GM23248 (cell line): Measurements from ENCODE around the gene ABCA2. TPM values are rescaled to one million over a fixed set of nuclear protein-coding genes. Genes with fewer than 3 reads are reported as not detected.

Experiments used
- DNase-seq: peaks from one replicate; pipeline ENCODE4 v3.0.0-alpha.2; 2015
- H2AFZ ChIP-seq: fragments of 200-600 bp; sonication (generic); 2 replicates; pipeline ENCODE4 v1.6.1; 2016; ENCODE audit warnings: antibody characterized with exemption
- H3F3A ChIP-seq: fragments of 200-600 bp; sonication (generic); 2 replicates; pipeline ENCODE4 v1.6.1; 2016; ENCODE audit warnings: mild to moderate bottlenecking, antibody characterized with exemption, mixed run types; ENCODE audit not compliant: insufficient read depth
- H3K27ac ChIP-seq: fragments of 200-600 bp; sonication (generic); 2 replicates; pipeline ENCODE4 v1.5.1; 2016; ENCODE audit warnings: mild to moderate bottlenecking
- H3K27me3 ChIP-seq: fragments of 200-600 bp; sonication (generic); replicated peaks from 2 replicates; pipeline ENCODE4 v1.6.1; 2016; ENCODE audit warnings: mild to moderate bottlenecking; ENCODE audit not compliant: insufficient read depth
- H3K36me3 ChIP-seq: fragments of 200-600 bp; sonication (generic); 2 replicates; pipeline ENCODE4 v1.6.1; 2016; ENCODE audit warnings: low read depth, mild to moderate bottlenecking
- H3K4me1 ChIP-seq: fragments of 200-600 bp; sonication (generic); 2 replicates; pipeline ENCODE4 v1.6.1; 2016; ENCODE audit warnings: mild to moderate bottlenecking; ENCODE audit not compliant: insufficient read depth
- H3K4me2 ChIP-seq: fragments of 200-600 bp; sonication (generic); one replicate; pipeline ENCODE4 v1.6.1; 2016; ENCODE audit warnings: mild to moderate bottlenecking; ENCODE audit not compliant: unreplicated experiment
- H3K4me3 ChIP-seq: fragments of 200-600 bp; sonication (generic); 2 replicates; pipeline ENCODE4 v1.5.1; 2016; ENCODE audit warnings: mild to moderate bottlenecking
- H3K79me2 ChIP-seq: fragments of 200-600 bp; sonication (generic); 2 replicates; pipeline ENCODE4 v1.6.1; 2016; ENCODE audit warnings: mild to moderate bottlenecking; ENCODE audit not compliant: insufficient read depth
- H3K9ac ChIP-seq: fragments of 200-600 bp; sonication (generic); 2 replicates; pipeline ENCODE4 v1.6.1; 2016; ENCODE audit warnings: mild to moderate bottlenecking
- H3K9me2 ChIP-seq: fragments of 200-600 bp; sonication (generic); 2 replicates; pipeline ENCODE4 v1.6.1; 2016; ENCODE audit warnings: mixed run types, mild to moderate bottlenecking, moderate library complexity; ENCODE audit not compliant: insufficient read depth
- H3K9me3 ChIP-seq: fragments of 200-600 bp; sonication (generic); one replicate; pipeline ENCODE4 v1.6.1; 2017; ENCODE audit warnings: low read depth
- H4K20me1 ChIP-seq: fragments of 200-600 bp; sonication (generic); 2 replicates; pipeline ENCODE4 v1.6.0; 2016; ENCODE audit not compliant: insufficient read depth
- EZH2 ChIP-seq: fragments of 200-600 bp; sonication (generic); IDR thresholded peaks from 2 replicates; pipeline ENCODE4 v1.6.1; 2018; ENCODE audit warnings: antibody characterized with exemption, mild to moderate bottlenecking; ENCODE audit not compliant: insufficient read depth, poor library complexity, severe bottlenecking
- EZH2phosphoT487 ChIP-seq: fragments of 200-600 bp; sonication (generic); IDR thresholded peaks from 2 replicates; pipeline ENCODE4 v1.6.1; 2018; ENCODE audit warnings: antibody characterized with exemption, moderate library complexity, mild to moderate bottlenecking, low read depth; ENCODE audit not compliant: insufficient read depth
- WGBS, 2 experiments: methylation state at CpG; one replicate each; pipeline ENCODE4 v1.1.6; 2015 to 2017; ENCODE audit warnings: low lambda C conversion rate in 2 of 2, low coverage in 1 of 2; ENCODE audit errors: missing lambda C conversion rate in 2 of 2; 5-methylcytosine and 5-hydroxymethylcytosine counted together
- in situ Hi-C: fragments of 300-500 bp; cut with MboI; formaldehyde crosslinking; loops from 2 replicates; pipeline ENCODE4 v1.15.0; 2020
- polyA plus RNA-seq: library from polyadenylated mRNA; unstranded; fragments of >200 nt; fragmentation: Nextera tagmentation; extraction: Ambion mirVana; gene quantifications from 2 replicates; pipeline ENCODE4 v1.2.1, GENCODE V29; 2016
- total RNA-seq: library from RNA; depleted of rRNA; stranded (reverse); fragments of >200 nt; shearing (Covaris generic); gene quantifications from 2 replicates; pipeline ENCODE4 v1.2.3, GENCODE V29; 2014

Gene ABCA2
- total and polyA plus RNA-seq, 2 experiments from 2014 or later = 21.1 to 33.2 TPM

- Histone ChIP-seq H3K9ac (no peak overlapping the region), H3K4me3 (no peak overlapping the region), H4K20me1 (no peaks in the 10 kb centered on the region), H3K9me2 (no peaks in the 10 kb centered on the region), H3K27me3 (peaks cover 13% of the 10 kb centered on the region; the same call in 1 of the 2 replicates), H2AFZ (no peak overlapping the region), H3F3A (0 out of 2 replicates have a peak, but pooled peaks cover 5% of the 10 kb centered on the region), H3K4me2 (no peak overlapping the region), H3K4me1 (peaks cover 4% of the 10 kb centered on the region; the same call in 1 of the 2 replicates), H3K27ac (no peak overlapping the region), H3K9me3 (no peaks in the 10 kb centered on the region), H3K79me2 (no peaks in the 10 kb centered on the region), H3K36me3 (no peaks in the 10 kb centered on the region)
- TF ChIP-seq EZH2phosphoT487 (no peak), EZH2 (no peak)
- DNase-seq = no peak
- WGBS, 2 experiments = 69 to 78% methylated on average over 17 of the region's 17 CpGs
- in situ Hi-C loops = no loop called here
These were observed 26.9 kb upstream of the ABCA2 start for GRCh38 chr9:137054932-137055384.

GRCh38 chr9:137053944-137054931 lies 26.2 kb upstream of the ABCA2 start, which contains the start of gene ENTPD2:
ENTPD2 (minus strand) TSS chr9:137054061; CDS start chr9:137053997, 64 bp downstream.
- no peak for DNase-seq
- Histone ChIP-seq H3K9me2 (no peaks in the 10 kb centered on the region), H3K9ac (no peak within 1 kb of the TSS), H3K4me2 (no peak within 1 kb of the TSS), H3K79me2 (no peaks in the 10 kb centered on the region), H3K9me3 (no peaks in the 10 kb centered on the region), H3K4me3 (no peak within 1 kb of the TSS), H4K20me1 (no peaks in the 10 kb centered on the region), H2AFZ (no peak within 1 kb of the TSS), H3K27me3 (peaks cover 19% of the 10 kb centered on the region), H3F3A (0 out of 2 replicates have a peak, but pooled peaks cover 5% of the 10 kb centered on the region), H3K27ac (no peak within 1 kb of the TSS), H3K36me3 (no peaks in the 10 kb centered on the region), H3K4me1 (peaks cover 4% of the 10 kb centered on the region; the same call in 1 of the 2 replicates)
- TF ChIP-seq EZH2phosphoT487 (no peak), EZH2 (no peak)
- WGBS, 2 experiments = 40 to 70% methylated on average over 31 to 62 of the region's 90 CpGs
- in situ Hi-C loops = no loop called here

- no peak for TF ChIP-seq EZH2
- peaks cover 22% of the 10 kb centered on the region for H3K27me3 ChIP-seq
- no peak overlapping the region for H3K9ac ChIP-seq
- H3K79me2 ChIP-seq = no peaks in the 10 kb centered on the region
- no peak overlapping the region for H2AFZ ChIP-seq
- no peaks in the 10 kb centered on the region for H4K20me1 ChIP-seq
- peaks cover 4% of the 10 kb centered on the region; the same call in 1 of the 2 replicates for H3K4me1 ChIP-seq
- H3K27ac ChIP-seq = no peak overlapping the region
- H3K9me2 ChIP-seq = no peaks in the 10 kb centered on the region
- no peak overlapping the region for H3K4me2 ChIP-seq
- WGBS, 2 experiments = 25 to 30% methylated on average over 34 to 53 of the region's 71 CpGs
- in situ Hi-C loops = no loop called here
- no peaks in the 10 kb centered on the region for H3K9me3 ChIP-seq
- DNase-seq = no peak
- H3K36me3 ChIP-seq = no peaks in the 10 kb centered on the region
- no peak overlapping the region for H3K4me3 ChIP-seq
- H3F3A ChIP-seq = 0 out of 2 replicates have a peak, but pooled peaks cover 5% of the 10 kb centered on the region
These were observed 25.2 kb upstream of the ABCA2 start for GRCh38 chr9:137052998-137053943.

- 75 to 85% methylated on average over 2 to 7 of the region's 8 CpGs for WGBS, 2 experiments
- Histone ChIP-seq H3K27me3 (peaks cover 22% of the 10 kb centered on the region), H3K4me3 (no peak overlapping the region), H3K9me3 (no peaks in the 10 kb centered on the region), H4K20me1 (no peaks in the 10 kb centered on the region), H3K36me3 (no peaks in the 10 kb centered on the region), H3K4me2 (no peak overlapping the region), H3K9ac (no peak overlapping the region), H3F3A (0 out of 2 replicates have a peak, but pooled peaks cover under 1% of the 10 kb centered on the region), H3K79me2 (no peaks in the 10 kb centered on the region), H3K4me1 (peaks cover 4% of the 10 kb centered on the region; the same call in 1 of the 2 replicates), H3K27ac (no peak overlapping the region), H3K9me2 (no peaks in the 10 kb centered on the region), H2AFZ (no peak overlapping the region)
- DNase-seq = no peak
- TF ChIP-seq EZH2phosphoT487 (no peak), EZH2 (no peak)
- in situ Hi-C loops = no loop called here
These were observed 24.3 kb upstream of the ABCA2 start for GRCh38 chr9:137052293-137052692.
